GM21786 (cell line): Measurements from ENCODE around the gene SENP1.

ENCODE experiments used
- ATAC-seq: cut with Tn5 transposase; IDR thresholded peaks from one replicate; pipeline ENCODE4 v1.9.1; 2021; ENCODE audit not compliant: unreplicated experiment

The SENP1 gene

GRCh38 chr12:48019639-48020265 is 86.1 kb downstream of the SENP1 start:
- no peak for ATAC-seq

DNA sequence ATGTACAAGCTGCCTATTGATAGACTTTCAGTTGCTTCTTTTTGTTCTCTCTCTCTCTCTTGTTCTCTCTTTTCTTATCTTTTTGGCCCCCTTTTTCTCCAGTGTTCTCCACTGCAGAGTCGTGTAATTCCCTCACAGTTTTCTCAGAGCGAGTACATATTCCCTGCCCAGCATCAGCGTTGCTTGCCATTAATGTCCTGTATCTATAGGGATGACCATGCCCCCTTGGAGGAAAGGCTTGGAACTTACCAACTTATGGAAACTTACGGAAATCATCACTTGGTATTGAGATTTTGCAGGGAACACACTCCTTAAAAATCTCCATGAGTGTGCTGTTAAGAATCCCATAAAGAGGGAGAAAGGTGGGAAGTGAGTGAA is 87.3 kb downstream of the SENP1 start:
- ATAC-seq, result no peak

DNA sequence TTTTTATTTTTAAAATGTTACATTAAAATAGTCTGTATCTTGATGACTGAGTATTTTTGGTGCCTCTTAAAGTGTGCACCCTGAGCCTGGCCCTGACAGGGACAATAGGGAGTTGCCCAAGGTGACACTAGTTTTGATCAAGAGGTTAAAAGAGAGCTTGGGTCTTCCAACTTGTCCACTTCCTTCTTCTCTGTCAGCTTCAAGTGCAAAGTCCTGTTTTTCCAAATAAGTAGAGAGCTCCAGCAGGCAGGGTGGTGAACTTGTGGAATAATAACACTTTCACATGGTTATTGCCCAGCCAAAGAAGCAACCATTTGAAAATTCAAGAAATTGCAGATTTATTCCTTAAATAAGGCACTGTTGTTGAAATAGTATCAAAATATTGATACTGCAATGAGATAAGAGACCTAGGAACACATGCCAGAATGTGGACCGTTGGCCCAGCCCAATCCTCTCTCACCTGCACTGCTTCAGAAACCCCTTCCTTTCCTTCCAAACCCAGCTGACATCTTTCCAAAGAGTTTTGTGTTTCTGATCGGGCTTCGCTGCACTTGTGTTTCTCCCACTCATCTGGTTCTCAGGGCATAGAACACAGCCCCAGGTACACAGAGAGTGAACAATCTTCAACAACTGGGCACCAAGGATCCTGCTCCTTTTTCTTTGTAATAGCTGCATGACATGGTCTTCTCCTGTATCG is 87.8 kb downstream of the SENP1 start:
- ATAC-seq, result no peak

DNA sequence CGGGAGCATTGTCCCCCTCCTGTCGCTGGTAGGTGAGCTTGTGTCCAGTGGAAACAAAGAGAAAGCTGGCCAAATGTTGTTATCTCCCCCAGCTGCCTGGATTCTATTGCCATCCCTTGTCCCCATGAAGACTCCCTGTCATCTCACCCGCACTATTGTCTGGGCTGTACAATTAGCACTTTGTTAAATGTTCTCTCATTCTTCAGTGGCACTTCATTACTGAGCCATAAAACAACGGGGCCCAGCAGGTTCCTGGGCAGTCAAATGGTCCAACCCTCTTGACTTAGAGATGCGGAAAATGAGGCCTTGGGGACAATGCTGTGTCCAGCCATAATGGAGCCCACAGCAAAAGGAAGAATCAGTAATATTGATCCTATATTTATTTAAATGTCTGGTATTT is 88.4 kb downstream of the SENP1 start:
- no peak for ATAC-seq

GRCh38 chr12:48016373-48017020 is 89.4 kb downstream of the SENP1 start:
- ATAC-seq, result no peak

DNA sequence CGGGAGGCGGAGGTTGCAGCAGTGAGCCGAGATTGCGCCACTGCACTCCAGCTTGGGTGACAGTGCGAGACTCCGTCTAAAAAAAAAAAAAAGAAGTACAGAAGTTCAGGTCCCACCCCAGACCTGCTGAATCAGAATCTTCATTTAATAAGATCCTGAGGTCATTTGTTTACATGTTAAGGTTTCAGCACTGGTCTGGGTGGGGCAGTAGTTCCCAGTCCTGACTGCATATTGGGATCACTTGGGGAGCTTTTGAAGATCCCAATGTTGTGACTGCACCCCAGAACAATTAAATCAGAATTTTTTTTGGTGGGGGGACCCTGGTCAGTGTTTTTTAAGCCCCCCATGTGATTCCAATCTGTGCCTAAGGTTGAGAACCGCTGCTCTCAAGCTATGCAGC is 89.9 kb downstream of the SENP1 start:
- no peak for ATAC-seq

GRCh38 chr12:48015129-48015528 is 90.8 kb downstream of the SENP1 start:
- ATAC-seq, result no peak

- no peak for ATAC-seq
Measured at GRCh38 chr12:48013287-48013686, 92.6 kb downstream of the SENP1 start.

- no peak for ATAC-seq
Measured at GRCh38 chr12:48012070-48012469, 93.8 kb downstream of the SENP1 start.

DNA sequence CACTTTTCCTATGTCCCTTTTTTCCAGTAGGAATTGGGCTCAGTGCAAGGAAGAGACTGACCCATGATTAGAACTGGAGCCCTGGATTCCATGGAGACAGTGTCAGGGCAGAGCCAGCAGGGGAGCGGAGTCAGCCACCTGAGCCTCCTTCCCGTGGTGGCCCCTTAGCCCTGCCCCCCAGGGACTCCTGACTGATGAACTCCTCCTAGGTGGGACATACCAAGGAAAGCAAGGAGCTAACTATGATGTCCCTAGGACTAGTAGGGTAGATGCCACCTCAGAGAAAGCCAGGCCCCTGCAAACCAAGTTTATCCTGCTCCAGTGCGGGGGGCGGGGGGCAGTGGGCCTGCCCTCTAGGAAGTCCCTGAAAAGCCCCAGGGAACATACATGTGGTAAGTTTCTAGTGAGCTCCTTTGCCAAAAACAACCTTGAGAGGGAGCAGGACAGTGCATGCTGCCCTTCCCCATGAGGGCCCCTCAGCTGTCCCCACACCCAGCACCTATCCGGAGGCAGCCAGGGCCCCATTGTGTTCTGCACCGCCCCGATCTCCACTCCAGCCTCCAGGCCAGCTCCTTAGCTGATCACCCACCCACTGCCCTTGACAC is 95.4 kb downstream of the SENP1 start:
- no peak for ATAC-seq

DNA sequence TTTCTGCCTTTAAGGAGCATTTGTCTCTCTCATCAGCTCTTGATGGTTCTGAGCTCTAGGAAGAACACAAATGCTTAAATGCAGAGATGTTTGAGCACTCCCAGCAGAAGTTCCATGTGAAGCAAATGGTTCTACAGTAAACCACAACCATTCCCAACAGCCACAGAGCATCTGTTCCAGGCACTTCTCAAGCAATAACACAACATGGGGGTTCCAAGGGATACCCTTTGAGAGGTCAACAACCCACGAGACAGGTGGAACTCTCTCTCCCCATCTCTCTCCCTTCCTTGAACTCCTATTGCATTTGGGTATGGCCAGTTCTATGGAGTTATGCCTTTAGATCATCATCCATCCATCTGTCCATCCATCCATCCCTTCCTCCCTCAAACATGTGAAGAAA is 96.4 kb downstream of the SENP1 start:
- ATAC-seq, result no peak

- no peak for ATAC-seq
Measured at GRCh38 chr12:48008950-48009349, 96.9 kb downstream of the SENP1 start.

DNA sequence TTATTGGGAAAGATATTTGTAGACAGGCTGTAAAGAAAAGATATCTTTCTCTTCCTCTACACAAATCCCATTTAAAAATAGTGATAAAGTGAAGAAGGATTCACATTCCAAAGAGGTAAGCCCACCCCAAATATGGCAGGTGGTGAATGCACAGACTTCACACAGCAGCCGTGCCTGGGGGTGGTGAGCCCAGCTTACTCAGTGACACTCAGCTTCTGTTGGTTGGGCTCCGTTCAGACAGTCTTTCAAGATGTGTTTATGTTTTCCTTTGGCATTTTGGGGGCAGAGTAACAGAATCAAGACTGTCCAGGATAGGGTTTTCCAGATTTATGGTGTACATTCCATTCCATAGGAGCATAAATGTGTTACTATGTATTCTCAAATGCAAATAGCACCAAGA is 97.5 kb downstream of the SENP1 start:
- ATAC-seq, result no peak

GRCh38 chr12:48007206-48007605 is 98.7 kb downstream of the SENP1 start:
- no peak for ATAC-seq

DNA sequence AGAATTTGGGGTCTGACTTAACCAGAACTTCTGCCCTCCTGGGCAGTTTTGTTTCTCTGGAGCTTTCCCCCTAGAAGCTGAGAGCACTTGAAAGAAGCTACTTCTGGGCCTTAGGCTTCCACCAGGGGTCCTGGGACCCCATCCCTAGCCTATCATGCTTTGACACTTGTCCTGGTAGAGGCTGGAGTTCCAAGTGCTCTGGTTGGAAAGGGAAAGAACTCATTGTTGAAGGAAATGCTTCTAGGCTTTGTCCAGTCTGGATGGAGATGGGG is 100.2 kb downstream of the SENP1 start:
- no peak for ATAC-seq

- no peak for ATAC-seq
Measured at GRCh38 chr12:48005001-48005749, 100.7 kb downstream of the SENP1 start.

DNA sequence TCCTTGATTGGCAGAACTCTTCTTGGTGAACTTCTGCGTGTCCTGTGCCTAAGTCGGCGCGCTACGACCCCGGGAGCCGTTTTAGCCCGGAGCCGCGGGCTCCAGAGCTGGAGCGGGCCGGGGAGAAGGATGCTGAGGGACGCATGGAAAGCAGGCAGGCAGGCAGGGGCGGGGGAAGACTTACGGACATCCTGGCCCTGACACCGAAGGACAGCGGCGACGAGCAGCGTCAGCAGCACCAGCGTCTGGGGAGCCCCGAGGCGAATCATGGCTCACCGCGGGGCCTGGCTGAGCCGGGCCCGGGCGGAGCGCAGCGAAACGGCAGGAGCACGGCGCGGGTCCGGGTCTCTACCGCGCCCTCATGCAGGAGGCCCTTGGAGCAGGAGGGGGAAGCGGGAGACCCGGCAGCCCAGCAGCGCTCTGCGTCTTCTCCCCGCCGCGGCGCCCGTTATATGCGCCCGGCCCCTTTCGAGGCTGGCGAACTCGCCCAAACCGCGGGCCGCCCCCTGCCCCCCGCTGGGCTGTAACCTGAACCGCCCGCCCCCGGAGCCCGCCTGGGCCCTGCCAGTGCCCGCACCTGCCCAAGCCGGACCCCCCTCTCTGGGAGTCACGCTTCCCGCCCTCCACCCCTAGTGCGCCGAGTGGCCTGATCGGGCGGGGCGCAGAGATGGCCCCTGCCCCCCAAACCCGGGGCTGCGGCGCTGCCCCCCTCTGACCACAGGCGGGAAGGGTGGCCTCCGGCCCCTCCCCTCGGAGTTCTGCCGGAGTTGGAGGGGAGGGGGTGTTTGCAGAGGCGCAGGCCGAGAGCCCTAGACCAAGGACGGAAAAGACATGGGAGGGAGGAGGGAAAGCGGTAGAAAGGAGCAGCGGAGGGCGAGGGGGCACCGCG is 101.6 kb downstream of the SENP1 start, which contains the start of gene COL2A1:
COL2A1 (minus strand) TSS at position 424 of the 889 bp plus-strand sequence; CDS start at position 269, 155 bp downstream.
- ATAC-seq, result no peak

GRCh38 chr12:48003226-48004052 is 102.4 kb downstream of the SENP1 start:
- ATAC-seq, result no peak

- no peak for ATAC-seq
Measured at GRCh38 chr12:48002773-48003218, 103.1 kb downstream of the SENP1 start.

DNA sequence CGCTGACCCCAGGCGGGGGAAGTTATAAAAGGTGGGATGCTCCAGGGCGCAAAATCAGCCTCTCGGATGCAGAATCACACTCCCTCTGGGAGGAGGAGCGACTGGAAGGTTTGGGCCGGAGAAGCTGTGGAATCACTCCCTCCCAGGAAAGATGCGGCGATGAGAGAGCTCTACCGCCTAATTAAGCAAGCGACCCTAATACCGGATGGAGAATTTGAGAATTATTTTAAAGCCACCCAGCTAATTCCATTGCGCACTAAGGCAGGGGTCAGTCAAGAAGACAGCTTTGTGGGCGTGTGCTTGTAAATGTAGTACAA is 103.5 kb downstream of the SENP1 start:
- ATAC-seq, result no peak
